ENCODE data around the gene MAP6.

Gene MAP6

GRCh38 chr11:75668451-75669297 is at the start of gene MAP6:
Gene MAP6, minus strand, starts transcription at chr11:75669038. Its CDS starts 669 bp downstream, at chr11:75668369.
- Histone ChIP-seq H3K9me2 (ENCODE audit: low read depth, low read length) (no peaks in the 10 kb centered on the region), H3K27me3 (ENCODE audit: insufficient read depth, low read length) (no peaks in the 10 kb centered on the region), H3K79me2 (ENCODE audit: insufficient read depth, low read length) (no peaks in the 10 kb centered on the region), H3K9ac (ENCODE audit: low read length) (no peak within 1 kb of the TSS), H4K20me1 (ENCODE audit: insufficient read depth, low read length) (no peaks in the 10 kb centered on the region), H3K4me2 (ENCODE audit: low read length) (no peak within 1 kb of the TSS), H3F3A (ENCODE audit: insufficient read depth, low read length) (no peaks in the 10 kb centered on the region), H3K4me1 (ENCODE audit: insufficient read depth, low read length, severe bottlenecking) (no peaks in the 10 kb centered on the region), H3K27ac (ENCODE audit: low read depth, low read length, poor library complexity, severe bottlenecking) (no peak within 1 kb of the TSS), H3K4me3 (ENCODE audit: low read depth, low read length, poor library complexity, severe bottlenecking) (no peak within 1 kb of the TSS), H3K9me3 (ENCODE audit: low read length) (no peaks in the 10 kb centered on the region), H2AFZ (ENCODE audit: low read length) (no peak within 1 kb of the TSS), H3K36me3 (ENCODE audit: insufficient read depth, low read length) (no peaks in the 10 kb centered on the region)
- 0 out of 2 replicates have a peak, but pooled peaks have one; percentile 56 for TF ChIP-seq EZH2 (IDR thresholded peaks at IDR 0.05; ENCODE audit: borderline replicate concordance, low read length)
- no peak for TF ChIP-seq CTCF (IDR thresholded peaks at IDR 0.05; ENCODE audit: low read length)

- Histone ChIP-seq H3K4me2 (ENCODE audit: low read length) (no peak within 1 kb of the TSS), H3K9me2 (ENCODE audit: low read depth, low read length) (no peaks in the 10 kb centered on the region), H3K4me3 (ENCODE audit: low read depth, low read length, poor library complexity, severe bottlenecking) (no peak within 1 kb of the TSS), H3K36me3 (ENCODE audit: insufficient read depth, low read length) (no peaks in the 10 kb centered on the region), H2AFZ (ENCODE audit: low read length) (no peak within 1 kb of the TSS), H3K9ac (ENCODE audit: low read length) (no peak within 1 kb of the TSS), H3K27me3 (ENCODE audit: insufficient read depth, low read length) (no peaks in the 10 kb centered on the region), H3F3A (ENCODE audit: insufficient read depth, low read length) (no peaks in the 10 kb centered on the region), H3K79me2 (ENCODE audit: insufficient read depth, low read length) (no peaks in the 10 kb centered on the region), H4K20me1 (ENCODE audit: insufficient read depth, low read length) (no peaks in the 10 kb centered on the region), H3K27ac (ENCODE audit: low read depth, low read length, poor library complexity, severe bottlenecking) (no peak within 1 kb of the TSS), H3K9me3 (ENCODE audit: low read length) (no peaks in the 10 kb centered on the region), H3K4me1 (ENCODE audit: insufficient read depth, low read length, severe bottlenecking) (no peaks in the 10 kb centered on the region)
- TF ChIP-seq CTCF (IDR thresholded peaks at IDR 0.05; ENCODE audit: low read length) (no peak), EZH2 (IDR thresholded peaks at IDR 0.05; ENCODE audit: borderline replicate concordance, low read length) (no peak)
Measured at GRCh38 chr11:75717608-75718418, 49.0 kb upstream of the MAP6 start, which contains the start of gene MOGAT2. Gene MOGAT2, plus strand, starts transcription at chr11:75717838. Its CDS starts 51 bp downstream, at chr11:75717889.

GRCh38 chr11:75716659-75717058 is 47.8 kb upstream of the MAP6 start:
- no peaks in the 10 kb centered on the region for H3K79me2 ChIP-seq (ENCODE audit: insufficient read depth, low read length)
- no peaks in the 10 kb centered on the region for H3K4me1 ChIP-seq (ENCODE audit: insufficient read depth, low read length, severe bottlenecking)
- H2AFZ ChIP-seq (ENCODE audit: low read length), result no peak overlapping the region
- no peaks in the 10 kb centered on the region for H3F3A ChIP-seq (ENCODE audit: insufficient read depth, low read length)
- no peaks in the 10 kb centered on the region for H3K9me2 ChIP-seq (ENCODE audit: low read depth, low read length)
- H3K4me3 ChIP-seq (ENCODE audit: low read depth, low read length, poor library complexity, severe bottlenecking), result no peak overlapping the region
- no peak for TF ChIP-seq EZH2 (IDR thresholded peaks at IDR 0.05; ENCODE audit: borderline replicate concordance, low read length)
- TF ChIP-seq CTCF (IDR thresholded peaks at IDR 0.05; ENCODE audit: low read length), result no peak
- no peaks in the 10 kb centered on the region for H3K9me3 ChIP-seq (ENCODE audit: low read length)
- H3K36me3 ChIP-seq (ENCODE audit: insufficient read depth, low read length), result no peaks in the 10 kb centered on the region
- H3K27me3 ChIP-seq (ENCODE audit: insufficient read depth, low read length), result no peaks in the 10 kb centered on the region
- H3K9ac ChIP-seq (ENCODE audit: low read length), result no peak overlapping the region
- H3K4me2 ChIP-seq (ENCODE audit: low read length), result no peak overlapping the region
- H3K27ac ChIP-seq (ENCODE audit: low read depth, low read length, poor library complexity, severe bottlenecking), result no peak overlapping the region
- H4K20me1 ChIP-seq (ENCODE audit: insufficient read depth, low read length), result no peaks in the 10 kb centered on the region

All from OCI-LY1 (cell line).